Measurements from ENCODE around the gene PDE8B.

The PDE8B gene

GRCh38 chr5:77413049-77413448 is 202.6 kb downstream of the PDE8B start:
- Histone ChIP-seq H3K14ac (ENCODE audit: low read length) (no peak overlapping the region), H4K12ac (ENCODE audit: low read depth, low read length) (no peak overlapping the region), H3K4me2 (ENCODE audit: low read length) (no peak overlapping the region), H3K27me3 (ENCODE audit: insufficient read depth, low read length) (no peaks in the 10 kb centered on the region), H3K4ac (ENCODE audit: low read depth, low read length) (no peak overlapping the region), H2BK5ac (ENCODE audit: low read depth, low read length, poor library complexity) (no peak overlapping the region), H3K9ac (ENCODE audit: low read length) (no peak overlapping the region), H3K4me3 (ENCODE audit: low read depth, low read length) (no peak overlapping the region), H3K18ac (ENCODE audit: low read length) (no peak overlapping the region), H3K79me2 (ENCODE audit: control insufficient read depth, insufficient read depth, low read length, poor library complexity) (no peaks in the 10 kb centered on the region), H3K23ac (ENCODE audit: low read length) (no peak overlapping the region), H4K91ac (ENCODE audit: low read depth, low read length) (no peak overlapping the region), H3K27ac (ENCODE audit: low read depth, low read length) (no peak overlapping the region), H3K4me1 (ENCODE audit: control insufficient read depth in 1 of 2, insufficient read depth in 2 of 2, low read length in 2 of 2) (no peaks in the 10 kb centered on the region), H3K9me3 (ENCODE audit: insufficient read depth, low read depth, low read length) (peaks cover 3% of the 10 kb centered on the region), H2BK12ac (ENCODE audit: low read length) (no peak overlapping the region), H2AK5ac (ENCODE audit: low read length) (no peak overlapping the region), H2BK120ac (ENCODE audit: insufficient read depth, low read length, poor library complexity) (no peak overlapping the region), H2AFZ (ENCODE audit: insufficient read depth, low read length, poor library complexity) (no peak overlapping the region), H4K8ac (ENCODE audit: low read depth, low read length) (no peak overlapping the region), H3K79me1 (ENCODE audit: low read length) (no peaks in the 10 kb centered on the region), H3K36me3 (ENCODE audit: control insufficient read depth in 1 of 2, insufficient read depth in 2 of 2, low read length in 2 of 2) (no peaks in the 10 kb centered on the region)
- no CpG with 5 or more reads among the region's 7 CpGs for WGBS (ENCODE audit: extremely low coverage, insufficient coverage, insufficient read length)
- no peak for DNase-seq

- Histone ChIP-seq H3K18ac (ENCODE audit: low read length) (no peak overlapping the region), H4K12ac (ENCODE audit: low read depth, low read length) (no peak overlapping the region), H2BK5ac (ENCODE audit: low read depth, low read length, poor library complexity) (no peak overlapping the region), H3K27ac (ENCODE audit: low read depth, low read length) (no peak overlapping the region), H3K36me3 (ENCODE audit: control insufficient read depth in 1 of 2, insufficient read depth in 2 of 2, low read length in 2 of 2) (no peaks in the 10 kb centered on the region), H2BK12ac (ENCODE audit: low read length) (no peak overlapping the region), H3K23ac (ENCODE audit: low read length) (no peak overlapping the region), H3K4me2 (ENCODE audit: low read length) (no peak overlapping the region), H2AFZ (ENCODE audit: insufficient read depth, low read length, poor library complexity) (no peak overlapping the region), H4K91ac (ENCODE audit: low read depth, low read length) (no peak overlapping the region), H3K79me2 (ENCODE audit: control insufficient read depth, insufficient read depth, low read length, poor library complexity) (no peaks in the 10 kb centered on the region), H4K8ac (ENCODE audit: low read depth, low read length) (no peak overlapping the region), H3K9me3 (ENCODE audit: insufficient read depth, low read depth, low read length) (no peaks in the 10 kb centered on the region), H3K79me1 (ENCODE audit: low read length) (no peaks in the 10 kb centered on the region), H3K14ac (ENCODE audit: low read length) (no peak overlapping the region), H2AK5ac (ENCODE audit: low read length) (no peak overlapping the region), H3K27me3 (ENCODE audit: insufficient read depth, low read length) (no peaks in the 10 kb centered on the region), H3K4me1 (ENCODE audit: control insufficient read depth in 1 of 2, insufficient read depth in 2 of 2, low read length in 2 of 2) (no peaks in the 10 kb centered on the region), H3K9ac (ENCODE audit: low read length) (no peak overlapping the region), H2BK120ac (ENCODE audit: insufficient read depth, low read length, poor library complexity) (no peak overlapping the region), H3K4me3 (ENCODE audit: low read depth, low read length) (no peak overlapping the region), H3K4ac (ENCODE audit: low read depth, low read length) (no peak overlapping the region)
- WGBS (ENCODE audit: extremely low coverage, insufficient coverage, insufficient read length) = no CpG with 5 or more reads among the region's 5 CpGs
- no peak for DNase-seq
Observed at GRCh38 chr5:77418162-77418561, 207.7 kb downstream of the PDE8B start.

- no CpG with 5 or more reads among the region's 13 CpGs for WGBS (ENCODE audit: extremely low coverage, insufficient coverage, insufficient read length)
- no peak overlapping the region for H3K23ac ChIP-seq (ENCODE audit: low read length)
- no peak overlapping the region for H3K4me3 ChIP-seq (ENCODE audit: low read depth, low read length)
- no peaks in the 10 kb centered on the region for H3K4me1 ChIP-seq (ENCODE audit: control insufficient read depth in 1 of 2, insufficient read depth in 2 of 2, low read length in 2 of 2)
- H3K27ac ChIP-seq (ENCODE audit: low read depth, low read length) = no peak overlapping the region
- H3K18ac ChIP-seq (ENCODE audit: low read length) = no peak overlapping the region
- no peak overlapping the region for H2AFZ ChIP-seq (ENCODE audit: insufficient read depth, low read length, poor library complexity)
- H4K12ac ChIP-seq (ENCODE audit: low read depth, low read length) = no peak overlapping the region
- DNase-seq = no peak
- H4K91ac ChIP-seq (ENCODE audit: low read depth, low read length) = no peak overlapping the region
- H3K4ac ChIP-seq (ENCODE audit: low read depth, low read length) = no peak overlapping the region
- H3K14ac ChIP-seq (ENCODE audit: low read length) = no peak overlapping the region
- no peak overlapping the region for H2AK5ac ChIP-seq (ENCODE audit: low read length)
- H3K79me2 ChIP-seq (ENCODE audit: control insufficient read depth, insufficient read depth, low read length, poor library complexity) = no peaks in the 10 kb centered on the region
- no peaks in the 10 kb centered on the region for H3K36me3 ChIP-seq (ENCODE audit: control insufficient read depth in 1 of 2, insufficient read depth in 2 of 2, low read length in 2 of 2)
- no peak overlapping the region for H3K9ac ChIP-seq (ENCODE audit: low read length)
- H4K8ac ChIP-seq (ENCODE audit: low read depth, low read length) = no peak overlapping the region
- no peak overlapping the region for H2BK120ac ChIP-seq (ENCODE audit: insufficient read depth, low read length, poor library complexity)
- no peak overlapping the region for H2BK5ac ChIP-seq (ENCODE audit: low read depth, low read length, poor library complexity)
- H3K4me2 ChIP-seq (ENCODE audit: low read length) = no peak overlapping the region
- no peaks in the 10 kb centered on the region for H3K79me1 ChIP-seq (ENCODE audit: low read length)
- H3K9me3 ChIP-seq (ENCODE audit: insufficient read depth, low read depth, low read length) = no peaks in the 10 kb centered on the region
- H3K27me3 ChIP-seq (ENCODE audit: insufficient read depth, low read length) = no peaks in the 10 kb centered on the region
- no peak overlapping the region for H2BK12ac ChIP-seq (ENCODE audit: low read length)
Observed at GRCh38 chr5:77418601-77419581, 208.4 kb downstream of the PDE8B start.

GRCh38 chr5:77419644-77420582 is 209.4 kb downstream of the PDE8B start:
- no peak overlapping the region for H2BK5ac ChIP-seq (ENCODE audit: low read depth, low read length, poor library complexity)
- H2BK12ac ChIP-seq (ENCODE audit: low read length) = no peak overlapping the region
- H3K18ac ChIP-seq (ENCODE audit: low read length) = no peak overlapping the region
- no peak overlapping the region for H3K9ac ChIP-seq (ENCODE audit: low read length)
- no peak overlapping the region for H3K4me2 ChIP-seq (ENCODE audit: low read length)
- no peak overlapping the region for H3K14ac ChIP-seq (ENCODE audit: low read length)
- no peak overlapping the region for H3K4ac ChIP-seq (ENCODE audit: low read depth, low read length)
- no peak overlapping the region for H3K27ac ChIP-seq (ENCODE audit: low read depth, low read length)
- no peaks in the 10 kb centered on the region for H3K27me3 ChIP-seq (ENCODE audit: insufficient read depth, low read length)
- no peak overlapping the region for H2AFZ ChIP-seq (ENCODE audit: insufficient read depth, low read length, poor library complexity)
- no peak for DNase-seq
- no peak overlapping the region for H3K23ac ChIP-seq (ENCODE audit: low read length)
- no peak overlapping the region for H4K8ac ChIP-seq (ENCODE audit: low read depth, low read length)
- H2AK5ac ChIP-seq (ENCODE audit: low read length) = no peak overlapping the region
- H3K79me1 ChIP-seq (ENCODE audit: low read length) = no peaks in the 10 kb centered on the region
- H3K36me3 ChIP-seq (ENCODE audit: control insufficient read depth in 1 of 2, insufficient read depth in 2 of 2, low read length in 2 of 2) = no peaks in the 10 kb centered on the region
- H2BK120ac ChIP-seq (ENCODE audit: insufficient read depth, low read length, poor library complexity) = no peak overlapping the region
- no peaks in the 10 kb centered on the region for H3K79me2 ChIP-seq (ENCODE audit: control insufficient read depth, insufficient read depth, low read length, poor library complexity)
- no peak overlapping the region for H3K4me3 ChIP-seq (ENCODE audit: low read depth, low read length)
- H4K91ac ChIP-seq (ENCODE audit: low read depth, low read length) = no peak overlapping the region
- WGBS (ENCODE audit: extremely low coverage, insufficient coverage, insufficient read length) = no CpG with 5 or more reads among the region's 8 CpGs
- no peaks in the 10 kb centered on the region for H3K4me1 ChIP-seq (ENCODE audit: control insufficient read depth in 1 of 2, insufficient read depth in 2 of 2, low read length in 2 of 2)
- no peak overlapping the region for H4K12ac ChIP-seq (ENCODE audit: low read depth, low read length)
- no peaks in the 10 kb centered on the region for H3K9me3 ChIP-seq (ENCODE audit: insufficient read depth, low read depth, low read length)

Data from trophoblast cell (in vitro differentiated cells and primary cell).